Caco-2 (cell line): ENCODE results near the gene PRAF2. TPM values are rescaled to one million over a fixed set of nuclear protein-coding genes. Genes with fewer than 3 reads are reported as not detected.

Experiments
- BruUV-seq: library from RNA; stranded (reverse); fragments of 400-500 nt; replicated peaks from 2 replicates; lab custom pipeline; 2021; lab: Mats Ljungman, UMichigan
- CTCF ChIA-PET: fragments of 300-600 bp; sonication (Branson Sonifier 250); formaldehyde crosslinking; loops from one replicate; lab custom pipeline; 2022; ENCODE audit warnings: antibody characterized with exemption; lab: Charles Lee
- POLR2A ChIA-PET: fragments of 300-600 bp; sonication (Branson Sonifier 250); formaldehyde crosslinking; loops from one replicate; lab custom pipeline; 2022; ENCODE audit warnings: antibody characterized with exemption; lab: Charles Lee
- DNase-seq, 2 experiments: peaks; one replicate each; pipeline versions ENCODE4 v3.0.0 to v3.0.0-alpha.2; 2020 to 2022
- H3K27me3 ChIP-seq: replicated peaks from 2 replicates; pipeline ENCODE4 v1.6.0; 2011; ENCODE audit warnings: low read length; ENCODE audit not compliant: control insufficient read depth, insufficient read depth
- H3K36me3 ChIP-seq: 2 replicates; pipeline ENCODE4 v1.5.1; 2011; ENCODE audit warnings: low read length; ENCODE audit not compliant: control insufficient read depth, insufficient read depth
- H3K4me1 ChIP-seq: fragments of 250-450 bp; sonication (Bioruptor Pico); 2 replicates; pipeline ENCODE4 v1.5.1; 2020; ENCODE audit warnings: mild to moderate bottlenecking
- H3K4me3 ChIP-seq: 2 replicates; pipeline ENCODE4 v1.5.1; 2011; ENCODE audit warnings: low read depth, mild to moderate bottlenecking, control low read depth, low read length
- H3K9me3 ChIP-seq: fragments of 250-450 bp; sonication (Bioruptor Pico); 2 replicates; pipeline ENCODE4 v1.5.1; 2020; ENCODE audit warnings: mild to moderate bottlenecking, moderate library complexity
- H3K27ac Mint-ChIP-seq: one replicate; pipeline ENCODE4 v1.8.0; 2022; ENCODE audit warnings: mixed read lengths; ENCODE audit not compliant: unreplicated experiment
- H3K27me3 Mint-ChIP-seq: one replicate; pipeline ENCODE4 v1.8.0; 2022; ENCODE audit warnings: mixed read lengths; ENCODE audit not compliant: insufficient read depth, unreplicated experiment
- H3K36me3 Mint-ChIP-seq: one replicate; pipeline ENCODE4 v1.8.0; 2022; ENCODE audit warnings: mild to moderate bottlenecking, mixed read lengths; ENCODE audit not compliant: insufficient read depth, unreplicated experiment
- H3K4me1 Mint-ChIP-seq: one replicate; pipeline ENCODE4 v1.8.0; 2022; ENCODE audit warnings: low read depth, mixed read lengths; ENCODE audit not compliant: unreplicated experiment
- H3K4me3 Mint-ChIP-seq: one replicate; pipeline ENCODE4 v1.8.0; 2022; ENCODE audit warnings: mild to moderate bottlenecking, moderate library complexity, mixed read lengths; ENCODE audit not compliant: unreplicated experiment
- H3K9me3 Mint-ChIP-seq: one replicate; pipeline ENCODE4 v1.8.0; 2022; ENCODE audit warnings: mixed read lengths; ENCODE audit not compliant: unreplicated experiment
- CTCF ChIP-seq, 2 experiments: fragments of 200-600 bp in 1 of 2; IDR thresholded peaks; 1 replicate in 1 of 2; 2 replicates in 1 of 2; pipeline versions ENCODE4 v1.5.1 to v1.8.0; 2011 to 2022; ENCODE audit warnings: antibody characterized with exemption in 1 of 2, control low read depth in 1 of 2, inconsistent platforms in 1 of 2, low read depth in 1 of 2, low read length in 1 of 2, mild to moderate bottlenecking in 1 of 2, moderate library complexity in 1 of 2; ENCODE audit not compliant: insufficient read depth in 1 of 2, severe bottlenecking in 1 of 2, unreplicated experiment in 1 of 2
- intact Hi-C: fragments of 100-400 bp; cut with micrococcal nuclease; formaldehyde crosslinking; loops from one replicate; pipeline ENCODE4 v1.10.0; 2022; ENCODE audit not compliant: unreplicated experiment
- total RNA-seq: library from RNA; stranded (reverse); gene quantifications from 2 replicates; pipeline ENCODE4 v1.2.3, GENCODE V29; 2022

PRAF2 gene
- total RNA-seq, 1 experiment from 2014 or later, result 5.4 TPM

GRCh38 chrX:49117581-49117980 lies 43.8 kb upstream of the PRAF2 start:
- Mint-ChIP-seq H3K36me3 (peaks cover 32% of the 10 kb centered on the region), H3K4me1 (peaks cover 12% of the 10 kb centered on the region), H3K4me3 (no peak overlapping the region), H3K27me3 (no peaks in the 10 kb centered on the region), H3K9me3 (no peaks in the 10 kb centered on the region), H3K27ac (no peak overlapping the region)
- Histone ChIP-seq H3K36me3 (peaks cover 1% of the 10 kb centered on the region; the same call in 1 of the 2 replicates), H3K4me3 (no peak overlapping the region), H3K9me3 (no peaks in the 10 kb centered on the region), H3K27me3 (no peaks in the 10 kb centered on the region), H3K4me1 (no peaks in the 10 kb centered on the region)
- no peak for DNase-seq
- no TSS peak for BruUV-seq
- no peak for TF ChIP-seq CTCF (IDR thresholded peaks at IDR 0.05; ENCODE audit: insufficient read depth in 1 of 2, low read depth in 1 of 2, low read length in 1 of 2, severe bottlenecking in 1 of 2, unreplicated experiment in 1 of 2)
- CTCF ChIA-PET, result no interaction called here
- POLR2A ChIA-PET, result no interaction called here
- intact Hi-C loops, result no loop called here

- no peaks in the 10 kb centered on the region for H3K27me3 ChIP-seq
- Mint-ChIP-seq H3K4me3 (no peak overlapping the region), H3K27ac (no peak overlapping the region), H3K27me3 (no peaks in the 10 kb centered on the region), H3K36me3 (peaks cover 38% of the 10 kb centered on the region), H3K9me3 (no peaks in the 10 kb centered on the region), H3K4me1 (peaks cover 9% of the 10 kb centered on the region)
- no peak overlapping the region for H3K4me3 ChIP-seq
- CTCF ChIA-PET, result no interaction called here
- no peaks in the 10 kb centered on the region for H3K4me1 ChIP-seq
- intact Hi-C loops, result no loop called here
- DNase-seq, result no peak
- BruUV-seq, result no TSS peak
- TF ChIP-seq CTCF (IDR thresholded peaks at IDR 0.05; ENCODE audit: insufficient read depth in 1 of 2, low read depth in 1 of 2, low read length in 1 of 2, severe bottlenecking in 1 of 2, unreplicated experiment in 1 of 2), result no peak
- POLR2A ChIA-PET, result no interaction called here
- peaks cover 1% of the 10 kb centered on the region; the same call in 1 of the 2 replicates for H3K36me3 ChIP-seq
- no peaks in the 10 kb centered on the region for H3K9me3 ChIP-seq
Measured at GRCh38 chrX:49116716-49117115, 42.9 kb upstream of the PRAF2 start.

GRCh38 chrX:49116076-49116475 lies 42.3 kb upstream of the PRAF2 start:
- no peak for DNase-seq
- Histone ChIP-seq H3K27me3 (no peaks in the 10 kb centered on the region), H3K4me1 (no peaks in the 10 kb centered on the region), H3K4me3 (no peak overlapping the region), H3K36me3 (peaks cover 1% of the 10 kb centered on the region; the same call in 1 of the 2 replicates), H3K9me3 (no peaks in the 10 kb centered on the region)
- ChIA-PET POLR2A (no interaction called here), CTCF (no interaction called here)
- Mint-ChIP-seq H3K27me3 (no peaks in the 10 kb centered on the region), H3K4me3 (no peak overlapping the region), H3K9me3 (no peaks in the 10 kb centered on the region), H3K27ac (no peak overlapping the region), H3K36me3 (peaks cover 39% of the 10 kb centered on the region), H3K4me1 (peaks cover 7% of the 10 kb centered on the region)
- no peak for TF ChIP-seq CTCF (IDR thresholded peaks at IDR 0.05; ENCODE audit: insufficient read depth in 1 of 2, low read depth in 1 of 2, low read length in 1 of 2, severe bottlenecking in 1 of 2, unreplicated experiment in 1 of 2)
- intact Hi-C loops, result no loop called here
- BruUV-seq, result no TSS peak
